C4-2B (cell line): ENCODE measurements around the gene DNAJC30.
"Not testable (repeated sequence)": the region's sequence is repeated elsewhere in the genome, so short reads cannot be mapped to it uniquely, and the experiment has no call there.

Experiments used
- H3K27ac ChIP-seq: fragments of 450-650 bp; 2 replicates; pipeline ENCODE4 v1.5.1; 2017
- CTCF ChIP-seq: fragments of 450-650 bp; conservative IDR thresholded peaks from 2 replicates; pipeline ENCODE4 v1.5.1; 2017; ENCODE audit warnings: mild to moderate bottlenecking
- ZFX ChIP-seq: fragments of 450-650 bp; IDR thresholded peaks from 2 replicates; pipeline ENCODE4 v1.6.1; 2017

Gene DNAJC30

DNA sequence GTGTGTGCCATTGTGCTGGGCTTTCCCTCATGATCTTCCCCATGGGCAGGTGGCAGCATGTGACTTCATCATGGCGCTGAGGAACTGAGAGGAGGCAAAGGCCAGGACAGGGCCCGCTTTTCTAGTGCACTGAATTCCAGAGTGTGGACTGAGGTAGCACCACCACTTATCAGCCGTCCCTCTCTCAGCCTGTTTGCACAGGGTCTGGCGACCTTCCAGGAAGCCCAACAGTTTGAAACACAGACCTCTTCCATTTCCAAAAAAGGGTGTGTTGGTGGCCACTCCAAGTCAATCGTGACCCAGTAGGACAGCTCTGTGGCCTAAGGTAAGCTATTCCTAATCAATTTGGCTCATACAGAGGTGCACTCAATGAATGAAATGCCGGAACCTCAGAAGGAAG is 4.4 kb downstream of the DNAJC30 start:
- no peak overlapping the region for H3K27ac ChIP-seq
- TF ChIP-seq ZFX (no peak), CTCF (no peak)

DNA sequence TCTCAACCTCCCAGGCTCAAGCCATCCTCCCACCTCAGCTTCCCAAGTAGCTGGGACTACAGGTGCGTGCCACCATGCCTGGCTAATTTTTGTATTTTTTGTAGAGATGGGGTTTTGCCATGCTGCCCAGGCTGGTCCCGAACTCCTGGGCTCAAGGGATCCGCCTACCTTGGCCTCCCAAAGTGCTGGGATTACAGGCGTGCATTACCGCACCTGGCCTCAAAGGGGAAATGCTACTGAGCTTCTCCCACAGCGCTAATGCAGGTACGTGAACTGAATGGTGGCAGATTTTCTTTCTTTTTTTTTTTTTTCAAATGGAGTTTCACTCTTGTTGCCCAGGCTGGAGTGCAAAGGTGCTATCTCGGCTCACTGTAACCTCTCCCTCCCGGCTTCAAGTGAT is 7.2 kb downstream of the DNAJC30 start:
- H3K27ac ChIP-seq = not testable (repeated sequence)

GRCh38 chr7:73674468-73675124 is 8.7 kb downstream of the DNAJC30 start:
- no peak for TF ChIP-seq ZFX
- no peak overlapping the region for H3K27ac ChIP-seq

DNA sequence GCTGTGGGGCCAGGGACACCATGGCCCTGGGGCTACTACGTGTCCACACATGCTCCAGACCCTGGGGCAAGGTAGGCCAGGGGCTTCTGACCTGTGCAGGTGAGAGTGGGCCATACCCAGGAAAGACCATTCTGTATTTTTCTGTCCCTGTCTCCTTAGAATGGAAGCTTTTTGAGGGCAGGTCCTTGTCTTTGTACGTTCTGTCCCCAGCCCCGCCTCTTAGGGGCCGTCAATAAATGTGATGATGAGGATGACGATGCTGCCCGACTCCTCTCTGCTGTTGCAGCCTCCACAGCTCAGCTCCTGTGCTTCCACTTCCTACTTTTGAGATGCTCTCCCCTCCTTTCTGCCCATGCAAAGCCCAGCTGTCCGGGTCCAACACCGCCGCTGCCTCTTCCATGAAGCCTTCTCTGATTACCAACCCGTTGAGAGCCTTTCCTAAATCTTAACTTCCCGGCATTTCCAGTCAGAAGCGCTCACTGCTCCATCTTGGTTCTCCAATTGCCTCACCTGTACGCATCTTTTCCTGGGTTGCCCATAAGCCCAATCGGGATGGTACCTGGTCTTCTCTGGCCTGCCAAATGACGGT is 11.3 kb downstream of the DNAJC30 start:
- H3K27ac ChIP-seq = no peak overlapping the region
- TF ChIP-seq ZFX (no peak), CTCF (no peak)

GRCh38 chr7:73671322-73671661 is 12.0 kb downstream of the DNAJC30 start:
- no peak overlapping the region for H3K27ac ChIP-seq
- no peak for TF ChIP-seq ZFX
- no peak for TF ChIP-seq CTCF

DNA sequence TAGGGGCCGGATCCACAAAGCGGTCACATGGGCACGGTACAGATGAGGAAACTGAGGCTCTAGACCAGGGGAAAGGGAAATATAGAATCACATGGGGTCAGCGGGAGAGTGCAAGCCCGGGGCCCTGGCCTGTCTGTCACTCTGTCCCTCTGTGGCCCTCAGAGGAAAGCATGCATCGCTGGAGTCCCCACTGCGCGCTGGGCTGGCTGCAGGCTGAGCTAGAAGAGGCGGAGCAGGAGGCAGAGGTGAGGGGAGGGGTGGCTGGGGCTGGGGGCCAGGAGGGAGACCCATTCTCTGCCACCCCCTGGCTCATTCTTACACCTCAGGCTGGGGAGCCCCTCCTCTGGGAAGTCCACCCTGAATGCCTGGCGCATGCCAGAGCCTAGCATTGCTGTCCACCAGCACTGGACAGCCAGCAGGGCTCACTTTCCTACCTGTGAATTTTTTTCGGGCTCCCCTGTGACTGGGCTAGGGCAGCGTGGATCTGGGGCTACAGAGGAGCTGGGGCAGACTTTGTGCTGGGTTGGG is 13.3 kb downstream of the DNAJC30 start:
- no peak overlapping the region for H3K27ac ChIP-seq
- no peak for TF ChIP-seq ZFX
- TF ChIP-seq CTCF = no peak

- H3K27ac ChIP-seq = no peak overlapping the region
- no peak for TF ChIP-seq CTCF
Observed at GRCh38 chr7:73669288-73669701, 14.0 kb downstream of the DNAJC30 start.

DNA sequence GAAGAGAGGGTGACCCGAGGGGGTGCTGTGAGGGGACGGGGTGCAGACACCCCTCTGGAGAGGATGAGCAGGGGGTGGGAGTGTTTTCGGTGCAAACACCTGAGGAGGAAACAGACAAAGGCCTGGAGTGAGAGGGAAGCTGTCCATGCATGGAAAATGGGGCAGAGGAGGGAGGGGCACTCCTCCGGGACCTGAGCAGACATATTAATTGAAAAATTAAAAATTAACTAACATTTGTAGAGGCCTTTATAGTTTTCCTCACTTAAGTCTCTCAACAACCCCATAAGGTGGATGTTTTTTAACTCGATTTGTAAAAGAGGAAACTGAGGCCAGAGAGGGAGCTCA is 14.4 kb downstream of the DNAJC30 start:
- H3K27ac ChIP-seq = no peak overlapping the region

More for the DNA sequence above, 14.4 kb downstream of the DNAJC30 start:
- no peak for TF ChIP-seq CTCF
- no peak for TF ChIP-seq ZFX
